SK-N-SH treated with all-trans-retinoic acid at 6 μM for 48 hours (cell line): ENCODE data around the gene NKAIN4.

Experiments used
- ATAC-seq: fragments of 200-7000 bp; cut with Tn5 transposase; 3 replicates; pipeline ENCODE4 v1.9.1; 2020; ENCODE audit warnings: mild to moderate bottlenecking, moderate library complexity
- BACH2 ChIP-seq: fragments of 250-450 bp; sonication (Bioruptor Pico); IDR thresholded peaks from 2 replicates; pipeline ENCODE4 v1.9.0; 2021; ENCODE audit warnings: mild to moderate bottlenecking, borderline replicate concordance
- CSDC2 ChIP-seq: fragments of 250-450 bp; sonication (Bioruptor Pico); IDR thresholded peaks from 2 replicates; pipeline ENCODE4 v1.5.0; 2020; ENCODE audit warnings: mild to moderate bottlenecking, moderate library complexity
- ESRRG ChIP-seq: fragments of 250-450 bp; sonication (Bioruptor Pico); IDR thresholded peaks from 2 replicates; pipeline ENCODE4 v1.6.1; 2021; ENCODE audit warnings: mild to moderate bottlenecking
- GLIS3 ChIP-seq: fragments of 250-450 bp; sonication (Bioruptor Pico); IDR thresholded peaks from 2 replicates; pipeline ENCODE4 v1.5.0; 2020; ENCODE audit warnings: mild to moderate bottlenecking, moderate library complexity
- OSR1 ChIP-seq: fragments of 250-450 bp; sonication (Bioruptor Pico); IDR thresholded peaks from 2 replicates; pipeline ENCODE4 v1.8.0; 2022; ENCODE audit warnings: moderate library complexity, mild to moderate bottlenecking, inconsistent platforms
- PATZ1 ChIP-seq: fragments of 250-450 bp; sonication (Bioruptor Pico); IDR thresholded peaks from 2 replicates; pipeline ENCODE4 v1.8.0; 2020; ENCODE audit warnings: mild to moderate bottlenecking, moderate library complexity, borderline replicate concordance
- PPARA ChIP-seq: fragments of 250-450 bp; sonication (Bioruptor Pico); IDR thresholded peaks from 2 replicates; pipeline ENCODE4 v1.5.0; 2020; ENCODE audit warnings: mild to moderate bottlenecking, borderline replicate concordance
- RARB ChIP-seq: fragments of 250-450 bp; sonication (Bioruptor Pico); IDR thresholded peaks from 2 replicates; pipeline ENCODE4 v1.8.0; 2021; ENCODE audit warnings: mild to moderate bottlenecking, moderate library complexity
- TCF4 ChIP-seq: fragments of 250-450 bp; sonication (Bioruptor Pico); IDR thresholded peaks from 2 replicates; pipeline ENCODE4 v1.8.0; 2021; ENCODE audit warnings: mild to moderate bottlenecking, moderate library complexity, borderline replicate concordance
- ZC3H10 ChIP-seq: fragments of 250-450 bp; sonication (Bioruptor Pico); IDR thresholded peaks from 2 replicates; pipeline ENCODE4 v1.5.1; 2021; ENCODE audit warnings: mild to moderate bottlenecking, moderate library complexity
- ZFP3 ChIP-seq: fragments of 250-450 bp; sonication (Bioruptor Pico); IDR thresholded peaks from 2 replicates; pipeline ENCODE4 v1.5.0; 2020; ENCODE audit warnings: mild to moderate bottlenecking, moderate library complexity
- ZFP30 ChIP-seq: fragments of 450-650 bp; formaldehyde crosslinking; IDR thresholded peaks from 2 replicates; pipeline ENCODE4 v1.5.0; 2022; ENCODE audit warnings: mild to moderate bottlenecking, moderate library complexity
- ZNF565 ChIP-seq: fragments of 450-650 bp; formaldehyde crosslinking; conservative IDR thresholded peaks from 2 replicates; pipeline ENCODE4 v1.5.0; 2020; ENCODE audit warnings: low read depth, mild to moderate bottlenecking, moderate library complexity
- ZNF8 ChIP-seq: fragments of 450-650 bp; formaldehyde crosslinking; IDR thresholded peaks from 2 replicates; pipeline ENCODE4 v1.5.0; 2020; ENCODE audit warnings: mild to moderate bottlenecking, moderate library complexity
- TF ChIP-seq, protein P1 (sequence below): fragments of 250-450 bp; sonication (Bioruptor Pico); IDR thresholded peaks from 2 replicates; pipeline ENCODE4 v1.5.1; 2020; ENCODE audit warnings: low read depth, mild to moderate bottlenecking, moderate library complexity
- TF ChIP-seq, protein P2 (sequence below): fragments of 250-450 bp; sonication (Bioruptor Pico); IDR thresholded peaks from 2 replicates; pipeline ENCODE4 v1.8.0; 2021; ENCODE audit warnings: low read depth, mild to moderate bottlenecking, moderate library complexity, borderline replicate concordance
- TF ChIP-seq, protein P3 (sequence below): fragments of 250-450 bp; sonication (Bioruptor Pico); IDR thresholded peaks from 2 replicates; pipeline ENCODE4 v1.5.1; 2021; ENCODE audit warnings: mild to moderate bottlenecking, moderate library complexity
- TF ChIP-seq, protein P4 (sequence below): fragments of 250-450 bp; sonication (Bioruptor Pico); IDR thresholded peaks from 2 replicates; pipeline ENCODE4 v1.5.0; 2020; ENCODE audit warnings: mild to moderate bottlenecking, moderate library complexity

The NKAIN4 gene

DNA sequence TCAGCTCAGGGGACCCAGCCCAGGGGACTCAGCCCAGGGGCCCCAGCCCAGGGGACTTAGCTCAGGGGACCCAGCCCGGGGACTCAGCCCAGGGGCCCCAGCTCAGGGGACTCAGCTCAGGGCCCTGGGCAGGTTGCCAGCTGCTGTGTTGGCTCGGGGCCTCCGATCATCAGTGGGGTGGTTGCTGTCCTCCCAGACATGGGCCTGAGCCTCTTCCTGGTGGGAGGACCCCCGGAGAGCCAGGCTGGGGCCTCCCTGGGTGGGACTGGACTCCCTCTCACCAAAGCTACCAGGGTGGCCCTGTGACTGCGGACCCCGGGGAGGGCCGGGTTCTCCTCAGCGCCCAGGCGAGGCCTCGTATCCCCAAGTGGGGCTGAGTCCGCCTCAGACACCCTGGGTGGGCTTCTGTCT lies 43.1 kb upstream of the NKAIN4 start:
- TF ChIP-seq CSDC2 (CRISPR knock-in tag) (no peak), ESRRG (no peak), PPARA (no peak), ZFP30 (CRISPR knock-in tag) (no peak), TCF4 (CRISPR knock-in tag) (no peak)
- TF ChIP-seq, protein P1, sequence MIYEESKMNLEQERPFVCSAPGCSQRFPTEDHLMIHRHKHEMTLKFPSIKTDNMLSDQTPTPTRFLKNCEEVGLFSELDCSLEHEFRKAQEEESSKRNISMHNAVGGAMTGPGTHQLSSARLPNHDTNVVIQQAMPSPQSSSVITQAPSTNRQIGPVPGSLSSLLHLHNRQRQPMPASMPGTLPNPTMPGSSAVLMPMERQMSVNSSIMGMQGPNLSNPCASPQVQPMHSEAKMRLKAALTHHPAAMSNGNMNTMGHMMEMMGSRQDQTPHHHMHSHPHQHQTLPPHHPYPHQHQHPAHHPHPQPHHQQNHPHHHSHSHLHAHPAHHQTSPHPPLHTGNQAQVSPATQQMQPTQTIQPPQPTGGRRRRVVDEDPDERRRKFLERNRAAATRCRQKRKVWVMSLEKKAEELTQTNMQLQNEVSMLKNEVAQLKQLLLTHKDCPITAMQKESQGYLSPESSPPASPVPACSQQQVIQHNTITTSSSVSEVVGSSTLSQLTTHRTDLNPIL (CRISPR knock-in tag), result no peak
- TF ChIP-seq, protein P2, sequence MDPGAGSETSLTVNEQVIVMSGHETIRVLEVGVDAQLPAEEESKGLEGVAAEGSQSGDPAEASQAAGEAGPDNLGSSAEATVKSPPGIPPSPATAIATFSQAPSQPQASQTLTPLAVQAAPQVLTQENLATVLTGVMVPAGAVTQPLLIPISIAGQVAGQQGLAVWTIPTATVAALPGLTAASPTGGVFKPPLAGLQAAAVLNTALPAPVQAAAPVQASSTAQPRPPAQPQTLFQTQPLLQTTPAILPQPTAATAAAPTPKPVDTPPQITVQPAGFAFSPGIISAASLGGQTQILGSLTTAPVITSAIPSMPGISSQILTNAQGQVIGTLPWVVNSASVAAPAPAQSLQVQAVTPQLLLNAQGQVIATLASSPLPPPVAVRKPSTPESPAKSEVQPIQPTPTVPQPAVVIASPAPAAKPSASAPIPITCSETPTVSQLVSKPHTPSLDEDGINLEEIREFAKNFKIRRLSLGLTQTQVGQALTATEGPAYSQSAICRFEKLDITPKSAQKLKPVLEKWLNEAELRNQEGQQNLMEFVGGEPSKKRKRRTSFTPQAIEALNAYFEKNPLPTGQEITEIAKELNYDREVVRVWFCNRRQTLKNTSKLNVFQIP (CRISPR knock-in tag), result no peak

DNA sequence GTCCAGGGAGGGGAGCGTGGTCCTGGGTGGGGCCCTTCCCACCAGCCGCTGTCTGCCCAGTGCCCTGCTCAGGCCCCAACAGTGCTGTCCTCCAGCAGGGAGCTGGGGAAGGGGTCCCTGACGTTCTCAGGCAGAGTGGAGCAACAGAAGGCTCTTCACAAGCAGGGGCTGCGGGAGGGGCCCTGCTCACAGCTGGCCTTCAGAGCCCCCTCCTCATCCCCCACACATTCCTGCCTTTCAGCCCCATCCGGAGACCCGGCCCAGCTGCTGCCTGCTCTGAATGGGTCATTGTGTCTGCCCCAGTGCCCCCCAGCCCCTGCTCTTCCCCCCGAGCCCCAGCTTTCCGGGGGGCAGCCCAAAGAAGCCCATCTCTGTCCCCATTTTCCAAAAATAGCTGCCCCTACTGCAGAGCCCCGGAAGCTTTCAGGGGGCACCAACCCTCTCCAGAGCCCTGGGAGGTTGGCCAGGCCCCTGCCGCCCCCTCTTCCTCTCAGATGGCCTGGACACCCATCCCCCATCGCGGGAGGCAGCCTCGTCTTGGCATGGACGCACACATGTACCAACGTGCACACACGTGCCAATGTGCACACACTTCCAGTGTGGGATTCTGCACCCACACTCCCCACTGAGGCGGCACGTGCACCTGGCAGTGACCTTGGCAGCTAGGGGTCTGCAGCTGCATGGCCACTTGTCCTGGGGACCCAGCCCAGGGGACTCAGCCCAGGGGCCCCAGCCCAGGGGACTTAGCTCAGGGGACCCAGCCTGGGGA lies 42.5 kb upstream of the NKAIN4 start:
- no peak for ATAC-seq
- TF ChIP-seq RARB (no peak), BACH2 (CRISPR knock-in tag) (no peak), PATZ1 (no peak), ZFP3 (CRISPR knock-in tag) (no peak), ESRRG (no peak), ZC3H10 (CRISPR knock-in tag) (no peak), GLIS3 (CRISPR knock-in tag) (no peak), ZNF8 (CRISPR knock-in tag) (no peak)
- TF ChIP-seq, protein P3, sequence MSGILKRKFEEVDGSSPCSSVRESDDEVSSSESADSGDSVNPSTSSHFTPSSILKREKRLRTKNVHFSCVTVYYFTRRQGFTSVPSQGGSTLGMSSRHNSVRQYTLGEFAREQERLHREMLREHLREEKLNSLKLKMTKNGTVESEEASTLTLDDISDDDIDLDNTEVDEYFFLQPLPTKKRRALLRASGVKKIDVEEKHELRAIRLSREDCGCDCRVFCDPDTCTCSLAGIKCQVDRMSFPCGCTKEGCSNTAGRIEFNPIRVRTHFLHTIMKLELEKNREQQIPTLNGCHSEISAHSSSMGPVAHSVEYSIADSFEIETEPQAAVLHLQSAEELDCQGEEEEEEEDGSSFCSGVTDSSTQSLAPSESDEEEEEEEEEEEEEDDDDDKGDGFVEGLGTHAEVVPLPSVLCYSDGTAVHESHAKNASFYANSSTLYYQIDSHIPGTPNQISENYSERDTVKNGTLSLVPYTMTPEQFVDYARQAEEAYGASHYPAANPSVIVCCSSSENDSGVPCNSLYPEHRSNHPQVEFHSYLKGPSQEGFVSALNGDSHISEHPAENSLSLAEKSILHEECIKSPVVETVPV (CRISPR knock-in tag), result no peak
- TF ChIP-seq, protein P2 (CRISPR knock-in tag), result no peak
- TF ChIP-seq, protein P1 (CRISPR knock-in tag), result no peak

More for the DNA sequence above, 43.1 kb upstream of the NKAIN4 start:
- ATAC-seq, result no peak

DNA sequence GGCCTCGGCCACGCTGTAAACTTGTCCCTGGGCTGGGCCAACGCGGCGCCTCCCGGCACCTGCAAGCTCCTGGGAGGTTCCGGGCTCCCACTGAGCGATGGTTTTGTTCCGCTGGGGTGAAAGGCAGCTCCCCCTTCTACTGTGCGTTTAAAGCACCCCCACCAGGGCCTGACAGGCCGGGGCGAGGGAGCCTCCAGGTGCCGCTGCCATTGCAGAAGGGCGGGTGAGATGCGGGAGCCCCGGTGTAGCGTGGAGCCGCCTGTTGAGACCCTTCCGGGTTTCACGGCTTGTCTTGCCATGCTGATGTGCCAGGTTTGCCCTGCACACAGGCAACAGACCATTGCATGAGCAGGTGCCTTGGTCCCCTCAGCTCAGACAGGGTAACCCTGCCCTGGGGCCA lies 41.6 kb upstream of the NKAIN4 start:
- ATAC-seq, result no peak

More for the DNA sequence above, 41.6 kb upstream of the NKAIN4 start:
- TF ChIP-seq, protein P3 (CRISPR knock-in tag), result no peak
- TF ChIP-seq PATZ1 (no peak), RARB (no peak), ZFP30 (CRISPR knock-in tag) (no peak), ZNF565 (no peak), ZFP3 (CRISPR knock-in tag) (no peak), ZC3H10 (CRISPR knock-in tag) (no peak), OSR1 (CRISPR knock-in tag) (no peak), ESRRG (no peak)
- TF ChIP-seq, protein P4, sequence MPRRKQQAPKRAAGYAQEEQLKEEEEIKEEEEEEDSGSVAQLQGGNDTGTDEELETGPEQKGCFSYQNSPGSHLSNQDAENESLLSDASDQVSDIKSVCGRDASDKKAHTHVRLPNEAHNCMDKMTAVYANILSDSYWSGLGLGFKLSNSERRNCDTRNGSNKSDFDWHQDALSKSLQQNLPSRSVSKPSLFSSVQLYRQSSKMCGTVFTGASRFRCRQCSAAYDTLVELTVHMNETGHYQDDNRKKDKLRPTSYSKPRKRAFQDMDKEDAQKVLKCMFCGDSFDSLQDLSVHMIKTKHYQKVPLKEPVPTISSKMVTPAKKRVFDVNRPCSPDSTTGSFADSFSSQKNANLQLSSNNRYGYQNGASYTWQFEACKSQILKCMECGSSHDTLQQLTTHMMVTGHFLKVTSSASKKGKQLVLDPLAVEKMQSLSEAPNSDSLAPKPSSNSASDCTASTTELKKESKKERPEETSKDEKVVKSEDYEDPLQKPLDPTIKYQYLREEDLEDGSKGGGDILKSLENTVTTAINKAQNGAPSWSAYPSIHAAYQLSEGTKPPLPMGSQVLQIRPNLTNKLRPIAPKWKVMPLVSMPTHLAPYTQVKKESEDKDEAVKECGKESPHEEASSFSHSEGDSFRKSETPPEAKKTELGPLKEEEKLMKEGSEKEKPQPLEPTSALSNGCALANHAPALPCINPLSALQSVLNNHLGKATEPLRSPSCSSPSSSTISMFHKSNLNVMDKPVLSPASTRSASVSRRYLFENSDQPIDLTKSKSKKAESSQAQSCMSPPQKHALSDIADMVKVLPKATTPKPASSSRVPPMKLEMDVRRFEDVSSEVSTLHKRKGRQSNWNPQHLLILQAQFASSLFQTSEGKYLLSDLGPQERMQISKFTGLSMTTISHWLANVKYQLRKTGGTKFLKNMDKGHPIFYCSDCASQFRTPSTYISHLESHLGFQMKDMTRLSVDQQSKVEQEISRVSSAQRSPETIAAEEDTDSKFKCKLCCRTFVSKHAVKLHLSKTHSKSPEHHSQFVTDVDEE (CRISPR knock-in tag), result no peak
- TF ChIP-seq, all 23 proteins: peak for 0
